ENCODE data around the gene FOLR3. TPM values are rescaled to one million over a fixed set of nuclear protein-coding genes. Genes with fewer than 3 reads are reported as not detected.

Gene FOLR3
- total and polyA plus RNA-seq, 9 of the 15 experiments (the other 6 are each of a cell fraction or from before 2014, with no cell fraction given) = not detected

GRCh38 chr11:72102946-72103753, 32.4 kb upstream of the FOLR3 start, which contains the start of gene LAMTOR1 (continued):
- TF ChIP-seq SIN3A (IDR thresholded peaks at IDR 0.05; ENCODE audit: borderline replicate concordance in 2 of 2, control insufficient read depth in 1 of 2, low read depth in 2 of 2, low read length in 2 of 2) = peak in 1 of 2 experiments; percentile 69; a peak in 2 of 4 replicates
- TF ChIP-seq SP1 (CRISPR knock-in tag; IDR thresholded peaks at IDR 0.05) = peak; percentile 64; the same call in 1 of the 2 replicates
- peak in 1 of 2 experiments; percentile 57; a peak in 1 of 4 replicates for TF ChIP-seq TRIM24 (IDR thresholded peaks at IDR 0.05)
- TF ChIP-seq KHSRP (IDR thresholded peaks at IDR 0.05) = no peak
- peak; percentile 62 for TF ChIP-seq TAF9B (IDR thresholded peaks at IDR 0.05; ENCODE audit: partially characterized antibody)
- no peak for TF ChIP-seq TFAM (CRISPR knock-in tag; conservative IDR thresholded peaks at IDR 0.05)
- no peak for TF ChIP-seq GMEB1 (CRISPR knock-in tag; IDR thresholded peaks at IDR 0.05)
- TF ChIP-seq NR4A1 (CRISPR knock-in tag; IDR thresholded peaks at IDR 0.05) = no peak
- peak; percentile 90 for TF ChIP-seq NR4A1 (tag; IDR thresholded peaks at IDR 0.05)
- no peak for TF ChIP-seq HDGF (IDR thresholded peaks at IDR 0.05)
- no peak; the same call in 1 of the 2 replicates for TF ChIP-seq THRA (IDR thresholded peaks at IDR 0.05)
- TF ChIP-seq PHF21A (IDR thresholded peaks at IDR 0.05; ENCODE audit: borderline replicate concordance, low read depth) = peak; percentile 27; the same call in 1 of the 2 replicates
- TF ChIP-seq ZNF583 (CRISPR knock-in tag; IDR thresholded peaks at IDR 0.05) = peak; percentile 47; the same call in 1 of the 2 replicates
- peak; percentile 57 for TF ChIP-seq ATF3 (IDR thresholded peaks at IDR 0.05)
- TF ChIP-seq ATF3 (CRISPR knock-in tag; conservative IDR thresholded peaks at IDR 0.05) = no peak
- 0 out of 2 replicates have a peak, but pooled peaks have one; percentile 12 for TF ChIP-seq TRIM28 (IDR thresholded peaks at IDR 0.05)
- TF ChIP-seq ZNF311 (CRISPR knock-in tag; IDR thresholded peaks at IDR 0.05) = no peak
- peak in 1 of 2 experiments; percentile 59; a peak in 1 of 4 replicates for TF ChIP-seq HDAC1 (IDR thresholded peaks at IDR 0.05)
- peak in 1 of 2 experiments; percentile 59; a peak in 1 of 4 replicates for TF ChIP-seq RCOR1 (IDR thresholded peaks at IDR 0.05; ENCODE audit: borderline replicate concordance in 1 of 2, low read depth in 2 of 2, low read length in 2 of 2)
- TF ChIP-seq CBX1 (IDR thresholded peaks at IDR 0.05; ENCODE audit: low read depth) = peak; percentile 24; the same call in 1 of the 2 replicates
- peak; percentile 99 for TF ChIP-seq TOE1 (IDR thresholded peaks at IDR 0.05; ENCODE audit: borderline replicate concordance)
- 0 out of 2 replicates have a peak, but pooled peaks have one; percentile 40 for TF ChIP-seq TOE1 (CRISPR knock-in tag; IDR thresholded peaks at IDR 0.05; ENCODE audit: borderline replicate concordance, low read depth)
- TF ChIP-seq MLLT1 (IDR thresholded peaks at IDR 0.05) = peak in 1 of 2 experiments; percentile 42; a peak in 1 of 4 replicates
- TF ChIP-seq ZNF239 (CRISPR knock-in tag; IDR thresholded peaks at IDR 0.05) = no peak
